NCI-H2081 (cell line): Measurements from ENCODE around the gene MPP2.
"Not testable (repeated sequence)": the region's sequence is repeated elsewhere in the genome, so short reads cannot be mapped to it uniquely, and the experiment has no call there.

Experiments used
- DNase-seq, 2 experiments: peaks; one replicate each; lab custom pipeline; 2025; lab: John Stamatoyannopoulos, UW

Gene MPP2

DNA sequence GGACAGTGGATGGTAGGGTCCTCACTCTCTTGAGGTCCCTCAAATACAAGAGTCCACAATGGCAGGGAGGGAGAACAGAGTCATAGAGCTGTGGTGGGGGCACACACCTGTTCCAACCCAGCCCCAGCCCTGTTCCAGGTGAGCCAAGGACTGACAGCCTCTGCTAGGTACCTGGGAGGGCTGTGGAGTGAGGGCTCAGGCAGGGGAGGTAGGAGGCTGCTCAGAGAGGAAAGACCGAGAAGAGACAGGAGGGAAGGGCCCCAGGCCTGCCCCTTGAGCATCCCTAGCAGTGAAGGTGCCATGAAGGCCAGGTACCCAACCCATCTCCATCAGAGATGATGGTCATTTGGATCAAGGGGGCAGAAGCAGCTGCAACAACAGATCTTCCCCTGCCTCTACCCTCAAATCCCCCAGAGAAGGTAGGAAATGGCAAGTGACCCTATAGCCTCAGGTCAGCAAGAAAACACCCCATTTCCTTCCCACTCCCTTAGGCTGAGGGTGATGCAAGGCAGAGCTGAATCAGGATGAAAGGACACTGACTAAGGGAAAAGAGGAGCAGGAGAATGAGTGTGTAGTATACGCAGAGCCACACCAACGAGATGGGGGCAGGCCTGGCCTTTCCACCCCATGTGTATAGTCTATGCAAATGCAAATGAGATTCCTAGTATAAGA lies 31.7 kb downstream of the MPP2 start:
- no peak for DNase-seq

DNA sequence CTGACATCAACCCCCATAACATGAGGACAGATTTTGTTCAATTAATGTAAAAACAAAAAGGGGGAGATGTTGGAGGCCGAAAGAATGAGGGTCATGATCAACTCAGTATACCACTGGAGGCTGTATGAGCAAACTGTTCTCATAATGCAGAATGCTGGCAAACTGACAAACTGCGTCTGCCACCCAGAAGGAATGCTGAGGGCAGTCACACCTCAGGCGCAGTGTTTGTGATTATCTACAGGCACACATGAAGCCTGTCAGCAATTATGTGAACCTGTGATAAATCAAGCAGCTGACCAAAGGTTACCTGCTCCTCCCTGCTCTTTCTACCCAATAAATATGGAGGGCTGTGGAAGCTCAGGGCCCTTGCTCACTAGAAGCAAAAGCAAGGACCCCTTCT lies 33.0 kb downstream of the MPP2 start:
- peak in 1 of 2 experiments; percentile 8 for DNase-seq

DNA sequence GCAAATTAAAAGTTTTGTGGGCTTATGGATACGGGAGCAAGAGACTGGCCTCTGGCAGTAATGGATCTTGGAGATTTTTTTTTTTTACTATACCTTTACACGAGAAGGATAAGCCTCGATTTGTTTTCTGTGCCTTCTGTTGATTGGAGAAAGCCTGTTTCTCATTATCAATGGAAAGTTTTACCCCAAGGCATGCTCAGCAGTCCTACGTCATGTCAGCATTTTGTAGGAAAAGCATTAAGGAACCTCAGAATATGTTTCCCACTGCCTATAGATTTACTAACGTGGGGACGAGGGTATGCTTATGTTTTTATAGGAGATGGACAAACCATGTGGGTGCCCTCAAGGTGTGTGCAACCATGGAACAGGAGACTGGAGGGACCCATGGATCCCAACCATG lies 33.5 kb downstream of the MPP2 start:
- no peak for DNase-seq

DNA sequence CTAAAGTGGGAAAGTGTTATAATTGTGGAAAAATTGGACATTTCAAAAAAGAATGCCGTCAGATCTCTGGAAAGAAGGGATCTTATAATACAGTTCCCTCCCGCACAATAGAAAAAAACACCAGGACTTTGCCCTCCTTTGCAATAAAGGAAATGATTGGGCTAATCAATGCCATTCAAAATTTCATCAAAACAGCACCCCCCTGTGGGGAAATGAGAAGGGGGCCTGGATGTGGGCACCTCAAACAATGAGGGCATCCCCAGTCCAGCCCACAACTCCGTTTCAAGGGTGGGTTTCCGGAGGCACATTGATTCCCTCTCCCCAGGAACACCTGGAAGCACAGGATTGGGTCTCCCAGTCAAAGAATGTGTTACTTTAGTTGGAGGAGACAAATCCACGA lies 34.2 kb downstream of the MPP2 start:
- DNase-seq, result no peak

DNA sequence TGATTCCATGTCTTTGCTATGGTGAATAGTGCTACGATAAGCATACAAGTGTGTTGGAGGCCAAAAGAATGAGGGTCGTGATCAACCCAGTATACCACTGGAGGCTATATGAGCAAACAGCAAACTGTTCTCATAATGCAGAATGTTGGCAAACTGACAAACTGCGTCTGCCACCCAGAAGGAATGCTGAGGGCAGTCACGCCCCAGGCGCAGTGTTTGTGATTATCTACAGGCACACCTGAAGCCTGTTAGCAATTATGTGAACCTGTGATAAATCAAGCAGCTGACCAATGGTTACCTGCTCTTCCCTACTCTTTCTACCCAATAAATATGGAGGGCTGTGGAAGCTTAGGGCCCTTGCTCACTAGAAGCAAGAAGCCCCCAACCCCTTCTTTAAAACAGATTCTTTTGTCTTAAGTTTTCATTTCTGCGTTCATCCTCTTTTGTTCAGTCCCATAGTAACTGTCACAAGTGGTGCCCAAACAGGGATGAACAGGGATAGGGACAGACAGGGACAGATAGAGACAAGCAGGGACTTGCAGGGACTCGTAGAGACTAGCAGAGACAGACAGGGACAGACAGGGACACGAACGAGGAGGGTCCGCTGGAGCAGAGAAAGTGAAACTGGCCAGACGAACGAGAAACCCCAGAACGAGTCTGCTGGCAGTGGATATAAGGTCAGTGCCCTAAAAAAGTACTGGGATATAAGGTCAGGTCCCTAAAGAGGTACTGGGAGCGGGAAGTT lies 35.2 kb downstream of the MPP2 start:
- DNase-seq, result peak in 1 of 2 experiments; percentile 24

DNA sequence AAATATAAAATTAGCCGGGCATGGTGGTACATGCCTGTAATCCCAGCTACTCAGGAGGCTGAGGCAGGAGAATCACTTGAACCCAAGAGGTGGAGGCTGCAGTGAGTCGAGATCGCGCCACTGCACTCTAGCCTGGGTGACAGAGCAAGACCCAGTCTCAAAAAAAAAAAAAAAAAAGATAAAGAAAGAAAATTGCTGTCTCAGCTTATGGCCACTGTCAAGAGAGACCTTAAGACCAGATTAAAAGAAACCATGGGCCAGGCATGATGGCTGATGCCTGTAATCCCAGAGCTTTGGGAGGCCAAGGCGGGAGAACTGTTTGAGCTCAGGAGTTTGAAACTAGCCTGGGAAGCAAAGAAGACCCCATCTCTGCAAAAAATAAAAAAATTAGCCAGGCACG lies 38.3 kb downstream of the MPP2 start:
- not testable (repeated sequence) for DNase-seq

DNA sequence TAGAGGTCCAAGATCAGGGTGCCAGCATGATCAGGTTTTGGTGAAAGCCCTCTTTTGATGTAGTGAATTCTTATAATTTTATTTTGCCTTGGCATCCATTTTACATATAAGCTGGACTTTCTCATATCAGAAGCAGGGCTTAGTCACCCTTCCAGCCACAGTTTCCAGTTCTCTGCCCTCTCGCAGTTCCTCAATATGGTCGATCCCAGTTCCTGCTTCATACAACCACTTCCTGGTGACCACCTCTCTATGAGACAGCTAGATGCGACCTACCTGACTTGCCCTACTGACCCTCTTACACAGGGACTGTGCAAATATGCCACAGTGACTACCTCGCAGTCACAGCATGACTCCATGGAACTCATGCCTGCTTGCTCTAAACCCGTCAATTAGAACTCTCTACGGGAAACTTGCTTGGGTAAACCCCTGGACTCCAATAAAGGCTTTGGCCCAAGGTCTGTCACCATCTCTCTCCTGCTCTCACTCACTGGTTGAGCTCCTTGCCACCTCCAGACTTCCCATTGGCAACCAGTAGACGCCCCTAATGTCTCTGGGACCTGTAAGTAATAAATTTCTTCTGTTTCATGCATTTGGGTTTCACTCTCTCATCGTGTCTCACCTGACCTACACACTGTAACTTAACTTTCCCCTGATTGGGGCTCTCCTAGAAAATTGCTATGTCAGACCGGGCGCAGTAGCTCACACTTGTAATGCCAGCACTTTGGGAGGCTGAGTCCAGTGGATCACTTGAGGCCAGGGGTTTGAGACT lies 38.9 kb downstream of the MPP2 start:
- no peak for DNase-seq

DNA sequence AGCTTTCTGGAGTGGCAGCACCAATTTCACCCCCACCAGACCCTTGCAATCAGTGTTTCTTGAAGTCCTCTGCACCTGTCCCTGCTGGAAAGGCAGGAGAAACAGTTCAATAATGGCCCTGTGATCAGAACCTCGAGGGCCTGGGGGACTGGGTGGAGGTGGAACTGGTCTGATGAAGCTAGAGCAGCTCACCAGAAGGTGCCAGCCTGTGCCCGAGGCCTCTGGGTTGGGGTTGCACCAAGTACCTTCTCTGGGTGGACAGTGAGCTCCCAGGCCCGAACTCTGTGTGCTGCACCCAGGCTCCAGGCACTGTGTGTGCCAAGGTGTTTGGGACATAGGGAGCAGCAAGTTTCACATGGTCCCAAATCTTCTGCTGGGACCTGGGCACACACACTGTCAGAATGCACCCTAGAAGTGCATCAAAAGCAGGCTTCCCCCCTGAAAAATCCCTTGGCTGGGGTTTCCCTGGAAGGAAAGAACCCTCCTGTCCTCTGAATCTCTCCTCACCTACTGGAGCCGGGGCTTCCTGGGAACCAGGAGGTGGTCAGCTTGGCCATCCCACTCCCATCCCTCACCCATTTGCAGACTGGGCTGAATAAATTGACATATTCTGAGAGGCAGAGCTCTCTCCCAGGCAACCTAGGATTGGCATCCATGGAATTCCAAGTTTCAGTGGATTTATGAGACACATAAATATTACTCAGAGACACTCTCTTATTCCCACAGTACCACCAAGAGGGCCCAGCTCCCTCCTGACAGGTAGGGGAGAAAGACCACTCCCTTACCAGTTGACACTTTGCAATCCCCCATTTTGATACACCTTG lies 43.0 kb downstream of the MPP2 start:
- DNase-seq, result no peak

DNA sequence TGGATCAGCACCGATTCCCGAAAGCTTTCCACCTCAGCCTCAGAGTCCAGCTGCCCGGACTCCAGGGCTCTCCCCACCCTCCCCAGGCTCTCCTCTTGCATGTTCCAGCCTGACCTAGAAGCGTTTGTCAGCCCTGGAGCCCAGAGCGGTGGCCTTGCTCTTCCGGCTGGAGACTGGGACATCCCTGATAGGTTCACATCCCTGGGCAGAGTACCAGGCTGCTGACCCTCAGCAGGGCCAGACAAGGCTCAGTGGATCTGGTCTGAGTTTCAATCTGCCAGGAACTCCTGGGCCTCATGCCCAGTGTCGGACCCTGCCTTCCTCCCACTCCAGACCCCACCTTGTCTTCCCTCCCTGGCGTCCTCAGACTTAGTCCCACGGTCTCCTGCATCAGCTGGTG lies 45.4 kb downstream of the MPP2 start:
- no peak for DNase-seq

DNA sequence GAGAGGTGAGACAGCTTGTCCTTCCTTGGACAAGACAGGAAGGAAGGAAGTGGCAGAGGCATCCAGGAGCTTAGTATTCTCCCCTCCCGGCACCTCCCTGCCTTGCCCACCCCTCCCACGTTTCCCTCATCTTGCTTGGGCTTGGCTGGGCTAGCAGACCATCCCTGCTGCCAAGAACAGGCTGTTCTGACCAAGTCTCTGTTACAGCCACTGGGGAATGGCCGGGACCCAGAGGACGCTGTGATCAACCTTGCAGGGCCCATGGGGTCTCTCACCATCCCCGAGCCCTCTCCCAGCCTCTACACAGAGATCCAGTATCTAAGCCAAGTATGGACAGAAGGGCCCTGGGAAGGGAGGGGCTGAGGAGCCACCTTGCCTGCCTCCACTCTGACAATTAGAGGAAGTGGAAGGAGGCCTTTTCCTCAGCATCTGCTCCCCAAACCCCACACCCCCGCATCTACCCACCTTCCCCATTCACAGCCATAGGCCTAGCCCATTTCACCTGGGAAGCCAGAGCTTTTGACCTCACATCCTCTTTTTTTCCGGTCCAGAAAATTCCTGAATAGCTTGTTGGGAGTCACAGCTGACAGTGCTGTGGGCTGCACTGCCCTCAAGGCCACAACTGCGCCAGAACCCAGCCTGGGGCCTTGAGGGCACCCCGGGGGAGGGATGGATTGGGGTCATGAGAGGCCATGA lies 46.3 kb downstream of the MPP2 start:
- DNase-seq, result no peak

DNA sequence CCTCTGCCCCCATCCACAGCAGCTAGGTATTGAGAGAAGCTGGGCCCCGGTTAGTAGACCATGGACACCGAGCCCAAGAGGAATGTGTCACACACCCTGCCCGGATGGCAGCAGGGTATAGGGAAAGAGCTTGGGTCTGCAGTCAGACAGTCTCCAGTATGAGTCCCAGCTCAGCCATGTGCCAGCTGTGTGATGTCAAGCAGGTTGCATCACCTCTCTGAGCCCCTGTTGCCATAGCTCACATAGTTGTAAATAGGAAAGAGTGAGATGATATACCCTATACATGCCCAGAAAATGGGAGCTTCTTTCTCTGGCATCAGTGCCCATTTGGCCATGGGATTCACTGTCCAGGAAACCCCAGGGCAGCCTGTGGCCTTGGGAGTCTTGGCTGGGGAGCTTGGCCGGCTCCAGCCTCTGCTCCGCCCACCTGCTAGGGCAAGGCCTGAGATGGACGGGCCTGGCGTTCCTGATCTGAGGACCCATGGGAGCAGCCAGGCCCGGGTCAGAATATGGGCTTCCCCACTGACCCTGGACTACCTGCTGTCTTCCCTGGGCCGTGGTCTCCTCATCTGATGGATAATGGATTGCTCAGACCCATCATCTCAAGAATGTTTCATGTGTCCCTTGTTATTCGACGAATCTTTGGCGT lies 47.1 kb downstream of the MPP2 start:
- no peak for DNase-seq

DNA sequence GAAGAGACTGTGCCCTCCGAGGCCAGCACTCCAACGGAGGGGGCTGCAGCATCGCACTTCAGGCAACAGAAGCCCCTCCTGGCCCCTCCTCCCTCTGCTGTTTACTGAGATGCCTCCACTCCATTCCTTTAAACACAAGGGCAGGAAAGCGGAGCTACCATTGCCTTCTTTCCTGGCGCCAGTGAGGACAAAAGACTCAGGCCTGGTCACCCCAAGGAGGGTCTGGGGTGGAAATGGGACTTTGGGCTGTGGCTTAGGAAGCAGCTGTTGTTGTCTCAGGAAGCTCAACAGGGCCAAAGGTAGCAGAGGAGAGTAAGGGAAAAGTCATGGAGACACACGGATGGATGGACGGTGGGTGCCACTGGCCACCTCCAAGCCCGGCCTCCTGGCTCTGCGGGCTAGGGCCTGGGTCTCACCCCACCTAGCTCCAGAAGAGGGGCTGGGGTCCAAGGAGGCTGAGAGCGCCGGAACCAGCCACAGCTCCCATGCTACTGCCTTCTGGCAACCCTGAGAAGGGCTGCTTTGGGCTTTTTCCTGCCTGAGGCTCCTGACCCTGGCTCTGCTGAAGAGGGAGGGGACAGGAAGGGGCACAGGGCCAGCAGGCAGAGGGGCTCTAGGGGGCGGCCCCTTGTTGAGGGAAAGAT lies 49.3 kb downstream of the MPP2 start:
- no peak for DNase-seq

DNA sequence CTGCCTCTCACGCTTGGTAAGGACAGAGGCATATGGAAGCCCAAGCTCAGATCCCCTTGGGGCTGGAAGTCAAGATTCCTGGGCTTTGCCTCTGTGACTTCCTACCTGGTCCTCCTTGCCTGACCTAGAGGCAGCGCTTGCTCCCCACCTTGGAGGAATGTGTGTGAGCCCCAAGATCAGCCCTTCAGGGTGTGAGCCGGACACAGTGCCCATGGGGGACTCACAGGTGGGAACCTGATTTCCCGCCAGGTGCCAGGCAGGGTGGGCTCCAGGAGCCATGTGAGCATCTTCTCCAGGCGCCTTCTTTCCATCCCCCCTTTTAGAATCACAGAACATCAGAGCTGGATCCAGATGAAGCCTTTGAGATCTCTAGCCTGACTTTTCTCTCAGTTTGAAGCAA lies 50.2 kb downstream of the MPP2 start:
- DNase-seq, result no peak

DNA sequence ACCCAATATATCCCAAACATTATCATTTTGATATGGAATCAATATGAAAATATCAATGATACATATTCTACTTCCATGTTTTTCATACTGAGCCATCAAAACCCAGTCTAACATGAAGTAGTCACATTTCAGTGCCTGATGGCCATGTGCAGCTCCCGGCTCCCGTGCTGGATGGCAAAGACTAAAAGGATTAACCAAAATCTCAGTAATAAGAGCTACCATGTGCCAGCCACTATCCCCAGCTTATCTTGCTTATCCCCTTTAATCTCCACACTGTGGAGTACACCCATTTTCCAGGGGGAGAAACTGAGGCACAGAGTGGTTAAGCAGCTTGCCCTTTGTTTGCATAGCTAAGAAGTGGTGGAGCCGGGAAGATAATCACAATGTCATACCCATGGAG lies 51.2 kb downstream of the MPP2 start:
- no peak for DNase-seq

DNA sequence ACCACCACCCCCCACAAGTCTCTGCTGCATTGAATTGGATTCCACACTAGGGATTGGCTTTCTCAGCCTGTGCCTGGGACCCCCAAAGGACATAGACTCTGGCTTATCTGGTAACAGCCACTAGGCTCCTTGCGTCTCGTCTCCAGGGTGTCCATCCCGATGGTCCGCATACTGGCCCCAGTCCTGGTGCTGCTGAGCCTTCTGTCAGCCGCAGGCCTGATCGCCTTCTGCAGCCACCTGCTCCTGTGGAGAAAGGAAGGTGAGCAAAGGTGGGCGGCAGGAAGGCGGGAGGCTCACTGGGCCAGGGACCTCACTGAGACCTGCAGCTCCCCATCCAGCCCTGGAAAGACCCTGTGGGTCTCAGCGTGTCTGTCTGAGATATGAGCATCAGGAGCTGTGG lies 52.3 kb downstream of the MPP2 start:
- no peak for DNase-seq

DNA sequence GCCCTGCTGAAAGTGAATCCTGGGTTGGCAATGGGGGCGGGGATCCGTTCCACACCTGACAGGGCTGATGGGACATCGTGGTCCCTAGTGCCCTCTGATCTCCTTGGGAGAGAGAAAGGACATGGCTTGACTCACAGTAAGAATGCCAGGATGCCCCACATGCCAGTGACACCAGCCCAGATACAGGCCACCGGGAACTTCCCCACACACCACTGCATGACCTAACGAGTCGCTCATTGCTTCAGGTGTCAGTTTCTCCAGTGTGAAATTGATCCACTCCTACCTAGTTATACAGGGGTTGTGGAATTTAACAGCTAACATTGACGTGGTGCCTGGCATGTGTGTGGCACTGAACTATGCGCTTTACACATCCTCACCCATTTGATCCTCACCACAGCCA lies 52.8 kb downstream of the MPP2 start:
- no peak for DNase-seq

DNA sequence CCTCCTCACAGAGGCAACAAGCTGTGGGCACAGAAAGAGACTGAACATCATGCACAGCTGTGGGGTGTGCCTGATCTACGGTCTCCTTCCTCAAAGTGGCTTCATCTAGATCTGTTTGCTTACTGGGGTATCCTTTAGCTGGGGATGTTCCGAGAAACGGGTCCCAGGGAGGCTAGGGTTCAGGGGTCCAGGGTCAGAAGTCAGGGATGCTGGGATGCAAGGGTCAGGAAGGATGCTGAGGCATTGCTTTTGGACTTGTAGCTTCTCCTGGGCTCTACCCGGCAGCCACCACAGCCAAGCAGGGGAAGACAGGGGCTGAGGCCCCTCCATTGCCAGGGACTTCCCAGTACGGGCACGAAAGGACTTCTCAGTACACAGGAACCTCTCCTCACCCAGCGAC lies 53.8 kb downstream of the MPP2 start:
- DNase-seq, result no peak

DNA sequence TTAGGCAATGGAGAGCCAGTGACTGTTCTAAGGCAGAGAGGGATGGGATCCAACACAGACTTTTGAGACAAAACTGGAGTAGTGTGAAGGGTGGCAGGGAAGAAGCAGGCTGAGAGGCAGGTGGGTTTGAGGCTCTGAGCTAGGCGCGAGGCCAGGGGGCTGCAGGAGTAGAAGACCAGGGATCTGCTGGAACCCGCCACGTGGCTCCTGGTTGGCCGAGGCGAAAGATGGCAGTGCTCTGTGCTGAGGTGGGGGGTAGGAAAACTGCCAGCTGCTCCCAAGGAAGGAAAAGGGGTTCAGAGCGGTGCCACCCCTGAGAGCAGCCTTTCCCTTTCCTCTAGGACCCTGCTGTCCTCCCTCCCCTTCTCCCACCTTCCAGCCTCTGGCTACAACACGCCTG lies 54.8 kb downstream of the MPP2 start:
- DNase-seq, result no peak

DNA sequence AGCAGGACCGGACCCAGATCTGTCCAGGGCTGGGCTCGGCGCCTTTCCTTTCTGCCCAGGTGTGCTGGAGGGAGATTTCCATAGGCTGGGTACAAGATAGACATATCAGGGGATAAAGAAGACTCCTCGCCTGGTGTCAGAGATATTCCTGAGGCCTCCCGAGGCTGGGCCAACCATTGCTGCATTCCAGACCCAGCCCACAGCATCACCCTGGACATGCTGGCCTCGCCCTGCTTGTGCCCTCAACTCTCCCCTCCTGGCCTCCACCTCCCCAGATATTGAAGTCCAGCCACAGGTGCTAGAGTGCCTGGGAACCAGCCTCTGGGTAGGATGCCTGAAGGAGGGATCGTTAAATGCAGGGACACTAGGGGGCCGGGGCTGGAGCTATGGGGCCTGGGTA lies 58.2 kb downstream of the MPP2 start:
- no peak for DNase-seq

DNA sequence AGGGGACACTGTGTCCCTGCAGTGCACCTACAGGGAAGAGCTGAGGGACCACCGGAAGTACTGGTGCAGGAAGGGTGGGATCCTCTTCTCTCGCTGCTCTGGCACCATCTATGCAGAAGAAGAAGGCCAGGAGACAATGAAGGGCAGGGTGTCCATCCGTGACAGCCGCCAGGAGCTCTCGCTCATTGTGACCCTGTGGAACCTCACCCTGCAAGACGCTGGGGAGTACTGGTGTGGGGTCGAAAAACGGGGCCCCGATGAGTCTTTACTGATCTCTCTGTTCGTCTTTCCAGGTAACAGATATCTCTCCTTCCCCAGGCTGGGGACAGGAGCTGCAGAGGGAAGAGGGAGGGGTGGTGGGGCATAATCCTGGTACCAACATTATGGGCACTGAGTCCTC lies 58.7 kb downstream of the MPP2 start:
- DNase-seq, result no peak

DNA sequence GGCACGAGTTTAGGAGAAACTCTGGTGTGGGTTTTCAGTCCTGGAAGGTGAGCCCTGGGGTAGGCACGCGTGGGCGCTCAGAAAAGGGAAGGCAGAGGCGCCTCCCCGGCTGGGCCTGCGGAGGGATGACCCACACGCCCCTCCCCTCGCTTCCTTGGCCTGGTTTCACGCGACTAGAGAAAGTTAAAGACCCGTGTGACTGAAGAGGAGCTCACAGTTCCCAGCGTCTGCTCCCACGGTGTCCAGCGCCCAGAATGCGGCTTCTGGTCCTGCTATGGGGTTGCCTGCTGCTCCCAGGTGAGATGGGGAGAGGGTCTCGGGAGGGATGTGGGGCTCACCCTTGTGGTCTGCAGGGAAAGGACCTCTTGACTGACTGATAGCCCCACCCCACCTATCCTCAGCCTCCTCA lies 60.4 kb downstream of the MPP2 start, which contains the start of gene CD300LG:
Gene CD300LG, plus strand, starts transcription at position 214 of the 409 bp plus-strand sequence. Its CDS starts 41 bp downstream, at position 255.
- DNase-seq, result no peak
